ENCODE data around the gene SORCS1. TPM values are rescaled to one million over a fixed set of nuclear protein-coding genes. Genes with fewer than 3 reads are reported as not detected.

The SORCS1 gene
- total RNA-seq, 1 experiment from 2014 or later = not detected

DNA sequence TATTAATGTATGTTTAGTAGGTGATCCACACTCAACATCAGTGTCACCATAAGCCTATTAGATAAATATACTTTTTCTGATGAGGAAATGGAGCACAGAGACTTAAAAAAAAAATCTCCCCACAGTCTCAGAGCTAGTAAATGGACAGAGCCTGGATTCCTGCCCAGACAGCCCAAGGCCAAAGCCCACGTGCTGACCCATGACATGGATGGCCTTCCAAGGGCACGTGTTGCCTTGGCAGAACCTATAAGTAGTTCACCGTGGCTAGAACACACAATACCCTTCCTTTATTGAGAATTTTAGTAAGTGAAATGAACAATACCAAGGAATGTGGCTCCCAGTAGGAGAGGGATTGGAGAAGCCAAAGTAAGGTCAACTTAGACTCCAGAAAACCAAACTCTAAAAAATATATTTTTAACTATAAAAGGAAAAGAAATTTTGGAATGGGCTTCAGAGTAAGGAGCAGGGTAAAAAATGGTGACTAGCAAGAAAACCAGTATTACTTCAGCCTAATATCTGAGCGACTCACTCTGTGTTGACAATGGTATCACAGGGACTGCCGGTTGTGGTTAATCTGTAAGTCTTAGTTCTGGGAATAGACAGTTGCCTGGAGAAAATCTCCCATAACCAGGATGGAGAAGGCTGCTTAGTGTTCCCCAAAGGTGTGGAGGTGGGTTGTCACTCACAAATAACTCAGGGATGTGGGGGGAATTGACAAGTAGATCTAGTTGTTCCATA lies 223.0 kb downstream of the SORCS1 start:
- intact Hi-C loops (cut with micrococcal nuclease) = no loop called here
- H3K9me3 ChIP-seq (ENCODE audit: control insufficient read depth in 1 of 2, insufficient read depth in 1 of 2, low read depth in 1 of 2, low read length in 2 of 2) = peaks cover 41 to 51% of the 10 kb centered on the region in 2 experiments; a peak in 2 of 4 replicates
- H2AFZ ChIP-seq (ENCODE audit: low read depth, low read length, poor library complexity, severe bottlenecking) = no peak overlapping the region
- ChIA-PET CTCF (no interaction called here), POLR2A (no interaction called here), RAD21 (ENCODE audit: low non-redundant PET in 1 of 2, low total read pairs in 2 of 2, uncharacterized antibody in 2 of 2, unreplicated experiment in 2 of 2) (no interaction called here)
- TF ChIP-seq SP1 (IDR thresholded peaks at IDR 0.05; ENCODE audit: low read depth) = no peak
- TF ChIP-seq POLR2AphosphoS5 (IDR thresholded peaks at IDR 0.05; ENCODE audit: low read depth, low read length) = no peak
- no peak for TF ChIP-seq JUND (IDR thresholded peaks at IDR 0.05)
- TF ChIP-seq SRF (IDR thresholded peaks at IDR 0.05; ENCODE audit: low read depth) = no peak
- TF ChIP-seq, protein P1, sequence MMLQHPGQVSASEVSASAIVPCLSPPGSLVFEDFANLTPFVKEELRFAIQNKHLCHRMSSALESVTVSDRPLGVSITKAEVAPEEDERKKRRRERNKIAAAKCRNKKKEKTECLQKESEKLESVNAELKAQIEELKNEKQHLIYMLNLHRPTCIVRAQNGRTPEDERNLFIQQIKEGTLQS (IDR thresholded peaks at IDR 0.05) = no peak
- TF ChIP-seq ELF1 (IDR thresholded peaks at IDR 0.05; ENCODE audit: borderline replicate concordance, low read depth) = no peak
- no peak for TF ChIP-seq CEBPB (IDR thresholded peaks at IDR 0.05; ENCODE audit: low read depth)
- no peak for TF ChIP-seq TCF7L2 (IDR thresholded peaks at IDR 0.05; ENCODE audit: borderline replicate concordance, extremely low read depth, insufficient read depth, insufficient read length)
- TF ChIP-seq YY1 (IDR thresholded peaks at IDR 0.05; ENCODE audit: extremely low read depth, insufficient replicate concordance, low read depth, low read length) = no peak
- no peak for TF ChIP-seq POLR2A (IDR thresholded peaks at IDR 0.05; ENCODE audit: borderline replicate concordance, extremely low read depth, insufficient read depth, insufficient read length)
- TF ChIP-seq, protein P2, sequence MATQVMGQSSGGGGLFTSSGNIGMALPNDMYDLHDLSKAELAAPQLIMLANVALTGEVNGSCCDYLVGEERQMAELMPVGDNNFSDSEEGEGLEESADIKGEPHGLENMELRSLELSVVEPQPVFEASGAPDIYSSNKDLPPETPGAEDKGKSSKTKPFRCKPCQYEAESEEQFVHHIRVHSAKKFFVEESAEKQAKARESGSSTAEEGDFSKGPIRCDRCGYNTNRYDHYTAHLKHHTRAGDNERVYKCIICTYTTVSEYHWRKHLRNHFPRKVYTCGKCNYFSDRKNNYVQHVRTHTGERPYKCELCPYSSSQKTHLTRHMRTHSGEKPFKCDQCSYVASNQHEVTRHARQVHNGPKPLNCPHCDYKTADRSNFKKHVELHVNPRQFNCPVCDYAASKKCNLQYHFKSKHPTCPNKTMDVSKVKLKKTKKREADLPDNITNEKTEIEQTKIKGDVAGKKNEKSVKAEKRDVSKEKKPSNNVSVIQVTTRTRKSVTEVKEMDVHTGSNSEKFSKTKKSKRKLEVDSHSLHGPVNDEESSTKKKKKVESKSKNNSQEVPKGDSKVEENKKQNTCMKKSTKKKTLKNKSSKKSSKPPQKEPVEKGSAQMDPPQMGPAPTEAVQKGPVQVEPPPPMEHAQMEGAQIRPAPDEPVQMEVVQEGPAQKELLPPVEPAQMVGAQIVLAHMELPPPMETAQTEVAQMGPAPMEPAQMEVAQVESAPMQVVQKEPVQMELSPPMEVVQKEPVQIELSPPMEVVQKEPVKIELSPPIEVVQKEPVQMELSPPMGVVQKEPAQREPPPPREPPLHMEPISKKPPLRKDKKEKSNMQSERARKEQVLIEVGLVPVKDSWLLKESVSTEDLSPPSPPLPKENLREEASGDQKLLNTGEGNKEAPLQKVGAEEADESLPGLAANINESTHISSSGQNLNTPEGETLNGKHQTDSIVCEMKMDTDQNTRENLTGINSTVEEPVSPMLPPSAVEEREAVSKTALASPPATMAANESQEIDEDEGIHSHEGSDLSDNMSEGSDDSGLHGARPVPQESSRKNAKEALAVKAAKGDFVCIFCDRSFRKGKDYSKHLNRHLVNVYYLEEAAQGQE (IDR thresholded peaks at IDR 0.05; ENCODE audit: low read depth) = no peak
- no peak for TF ChIP-seq SIN3A (IDR thresholded peaks at IDR 0.05; ENCODE audit: low read depth)
- no peak for TF ChIP-seq CBX3 (IDR thresholded peaks at IDR 0.05; ENCODE audit: low read depth)
- TF ChIP-seq, protein P3, sequence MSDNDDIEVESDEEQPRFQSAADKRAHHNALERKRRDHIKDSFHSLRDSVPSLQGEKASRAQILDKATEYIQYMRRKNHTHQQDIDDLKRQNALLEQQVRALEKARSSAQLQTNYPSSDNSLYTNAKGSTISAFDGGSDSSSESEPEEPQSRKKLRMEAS (IDR thresholded peaks at IDR 0.05) = no peak
- TF ChIP-seq, protein P4, sequence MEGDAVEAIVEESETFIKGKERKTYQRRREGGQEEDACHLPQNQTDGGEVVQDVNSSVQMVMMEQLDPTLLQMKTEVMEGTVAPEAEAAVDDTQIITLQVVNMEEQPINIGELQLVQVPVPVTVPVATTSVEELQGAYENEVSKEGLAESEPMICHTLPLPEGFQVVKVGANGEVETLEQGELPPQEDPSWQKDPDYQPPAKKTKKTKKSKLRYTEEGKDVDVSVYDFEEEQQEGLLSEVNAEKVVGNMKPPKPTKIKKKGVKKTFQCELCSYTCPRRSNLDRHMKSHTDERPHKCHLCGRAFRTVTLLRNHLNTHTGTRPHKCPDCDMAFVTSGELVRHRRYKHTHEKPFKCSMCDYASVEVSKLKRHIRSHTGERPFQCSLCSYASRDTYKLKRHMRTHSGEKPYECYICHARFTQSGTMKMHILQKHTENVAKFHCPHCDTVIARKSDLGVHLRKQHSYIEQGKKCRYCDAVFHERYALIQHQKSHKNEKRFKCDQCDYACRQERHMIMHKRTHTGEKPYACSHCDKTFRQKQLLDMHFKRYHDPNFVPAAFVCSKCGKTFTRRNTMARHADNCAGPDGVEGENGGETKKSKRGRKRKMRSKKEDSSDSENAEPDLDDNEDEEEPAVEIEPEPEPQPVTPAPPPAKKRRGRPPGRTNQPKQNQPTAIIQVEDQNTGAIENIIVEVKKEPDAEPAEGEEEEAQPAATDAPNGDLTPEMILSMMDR (IDR thresholded peaks at IDR 0.05 in 2 of 3, conservative IDR thresholded peaks at IDR 0.05 in 1 of 3; ENCODE audit: borderline replicate concordance in 1 of 3, insufficient read depth in 1 of 3, low read depth in 2 of 3, low read length in 2 of 3) = no peak
- TF ChIP-seq, protein P5, sequence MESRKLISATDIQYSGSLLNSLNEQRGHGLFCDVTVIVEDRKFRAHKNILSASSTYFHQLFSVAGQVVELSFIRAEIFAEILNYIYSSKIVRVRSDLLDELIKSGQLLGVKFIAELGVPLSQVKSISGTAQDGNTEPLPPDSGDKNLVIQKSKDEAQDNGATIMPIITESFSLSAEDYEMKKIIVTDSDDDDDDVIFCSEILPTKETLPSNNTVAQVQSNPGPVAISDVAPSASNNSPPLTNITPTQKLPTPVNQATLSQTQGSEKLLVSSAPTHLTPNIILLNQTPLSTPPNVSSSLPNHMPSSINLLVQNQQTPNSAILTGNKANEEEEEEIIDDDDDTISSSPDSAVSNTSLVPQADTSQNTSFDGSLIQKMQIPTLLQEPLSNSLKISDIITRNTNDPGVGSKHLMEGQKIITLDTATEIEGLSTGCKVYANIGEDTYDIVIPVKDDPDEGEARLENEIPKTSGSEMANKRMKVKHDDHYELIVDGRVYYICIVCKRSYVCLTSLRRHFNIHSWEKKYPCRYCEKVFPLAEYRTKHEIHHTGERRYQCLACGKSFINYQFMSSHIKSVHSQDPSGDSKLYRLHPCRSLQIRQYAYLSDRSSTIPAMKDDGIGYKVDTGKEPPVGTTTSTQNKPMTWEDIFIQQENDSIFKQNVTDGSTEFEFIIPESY (IDR thresholded peaks at IDR 0.05; ENCODE audit: extremely low read depth, insufficient replicate concordance, low read length) = no peak
- no peak for TF ChIP-seq FOSL1 (IDR thresholded peaks at IDR 0.05; ENCODE audit: low read depth)
- H3K27me3 ChIP-seq (ENCODE audit: insufficient read depth, low read length) = no peaks in the 10 kb centered on the region
- H3K4me1 ChIP-seq (ENCODE audit: control insufficient read depth in 1 of 2, insufficient read depth in 2 of 2, low read length in 2 of 2) = no peaks in the 10 kb centered on the region
- no peaks in the 10 kb centered on the region for H3K36me3 ChIP-seq (ENCODE audit: control insufficient read depth in 1 of 2, insufficient read depth in 2 of 2, low read length in 2 of 2)
- DNase-seq (ENCODE audit: low read depth, low spot score) = no peak
- H4K20me1 ChIP-seq (ENCODE audit: insufficient read depth) = no peaks in the 10 kb centered on the region
- no peak overlapping the region for H3K9ac ChIP-seq (ENCODE audit: low read length)
- no peaks in the 10 kb centered on the region for H3K9me2 ChIP-seq (ENCODE audit: insufficient read depth)
- no peak overlapping the region for H3K4me2 ChIP-seq (ENCODE audit: low read length)
- H3K4me3 ChIP-seq (replicated peaks in 1 of 2; ENCODE audit: low read depth in 1 of 2, low read length in 2 of 2) = no peak overlapping the region
- BruUV-seq (replicated peaks) = no TSS peak
- no peaks in the 10 kb centered on the region for H3K79me2 ChIP-seq (ENCODE audit: insufficient read depth, low read length)
- no peak for ATAC-seq
- H3K27ac ChIP-seq (ENCODE audit: low read depth, low read length) = no peak overlapping the region

Data from HCT116 (cell line).